ENCODE measurements around the gene ASTN2.

The ASTN2 gene

DNA sequence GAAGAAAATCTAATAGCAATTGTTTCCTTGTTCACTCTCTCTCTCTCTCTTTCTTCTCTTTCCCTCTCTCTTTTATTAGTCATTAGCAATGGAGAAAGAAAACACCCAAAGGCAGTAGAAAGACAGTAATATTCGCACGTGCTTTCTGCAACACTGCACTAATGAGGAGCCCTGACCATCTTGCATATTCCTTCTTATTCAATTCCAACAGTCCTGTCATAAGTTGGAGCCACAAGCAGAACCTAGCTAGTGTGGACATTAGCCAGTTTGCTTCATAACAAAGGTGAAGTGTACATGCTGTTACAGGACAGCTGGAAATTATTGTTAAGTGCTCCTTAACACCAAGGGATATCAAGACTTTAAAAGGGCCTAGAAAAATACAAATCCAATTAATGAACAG is 664.3 kb downstream of the ASTN2 start:
- TF ChIP-seq, protein P1, sequence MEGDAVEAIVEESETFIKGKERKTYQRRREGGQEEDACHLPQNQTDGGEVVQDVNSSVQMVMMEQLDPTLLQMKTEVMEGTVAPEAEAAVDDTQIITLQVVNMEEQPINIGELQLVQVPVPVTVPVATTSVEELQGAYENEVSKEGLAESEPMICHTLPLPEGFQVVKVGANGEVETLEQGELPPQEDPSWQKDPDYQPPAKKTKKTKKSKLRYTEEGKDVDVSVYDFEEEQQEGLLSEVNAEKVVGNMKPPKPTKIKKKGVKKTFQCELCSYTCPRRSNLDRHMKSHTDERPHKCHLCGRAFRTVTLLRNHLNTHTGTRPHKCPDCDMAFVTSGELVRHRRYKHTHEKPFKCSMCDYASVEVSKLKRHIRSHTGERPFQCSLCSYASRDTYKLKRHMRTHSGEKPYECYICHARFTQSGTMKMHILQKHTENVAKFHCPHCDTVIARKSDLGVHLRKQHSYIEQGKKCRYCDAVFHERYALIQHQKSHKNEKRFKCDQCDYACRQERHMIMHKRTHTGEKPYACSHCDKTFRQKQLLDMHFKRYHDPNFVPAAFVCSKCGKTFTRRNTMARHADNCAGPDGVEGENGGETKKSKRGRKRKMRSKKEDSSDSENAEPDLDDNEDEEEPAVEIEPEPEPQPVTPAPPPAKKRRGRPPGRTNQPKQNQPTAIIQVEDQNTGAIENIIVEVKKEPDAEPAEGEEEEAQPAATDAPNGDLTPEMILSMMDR (conservative IDR thresholded peaks at IDR 0.05), result no peak
- no peak overlapping the region for H3K27ac ChIP-seq

- TF ChIP-seq, protein P1 (conservative IDR thresholded peaks at IDR 0.05), result no peak
These were observed 665.1 kb downstream of the ASTN2 start for GRCh38 chr9:116749772-116750171.

GRCh38 chr9:116749176-116749575 is 665.7 kb downstream of the ASTN2 start:
- no peak overlapping the region for H3K27ac ChIP-seq
- TF ChIP-seq, protein P1 (conservative IDR thresholded peaks at IDR 0.05), result no peak

More at GRCh38 chr9:116749772-116750171, 665.1 kb downstream of the ASTN2 start:
- no peak overlapping the region for H3K27ac ChIP-seq

DNA sequence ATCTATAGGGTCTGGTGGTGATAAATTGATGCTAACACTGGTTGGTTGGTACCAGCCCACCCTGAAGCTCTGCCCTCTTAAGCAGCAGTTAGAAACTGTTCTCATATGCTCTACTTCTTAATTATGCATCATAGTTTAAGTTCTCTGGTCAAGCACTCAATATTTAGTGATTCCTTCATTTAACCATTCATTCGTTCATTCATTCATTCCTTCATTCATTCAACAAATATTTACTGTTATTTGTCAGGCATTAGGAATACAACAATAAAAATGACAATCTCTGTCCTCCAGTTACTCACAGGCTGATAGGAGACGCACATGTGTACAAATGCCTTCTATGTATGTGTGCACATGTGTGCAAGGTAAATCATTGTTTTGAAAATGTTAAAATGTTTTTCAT is 673.1 kb downstream of the ASTN2 start:
- no peak overlapping the region for H3K27ac ChIP-seq
- TF ChIP-seq, protein P1 (conservative IDR thresholded peaks at IDR 0.05), result no peak

DNA sequence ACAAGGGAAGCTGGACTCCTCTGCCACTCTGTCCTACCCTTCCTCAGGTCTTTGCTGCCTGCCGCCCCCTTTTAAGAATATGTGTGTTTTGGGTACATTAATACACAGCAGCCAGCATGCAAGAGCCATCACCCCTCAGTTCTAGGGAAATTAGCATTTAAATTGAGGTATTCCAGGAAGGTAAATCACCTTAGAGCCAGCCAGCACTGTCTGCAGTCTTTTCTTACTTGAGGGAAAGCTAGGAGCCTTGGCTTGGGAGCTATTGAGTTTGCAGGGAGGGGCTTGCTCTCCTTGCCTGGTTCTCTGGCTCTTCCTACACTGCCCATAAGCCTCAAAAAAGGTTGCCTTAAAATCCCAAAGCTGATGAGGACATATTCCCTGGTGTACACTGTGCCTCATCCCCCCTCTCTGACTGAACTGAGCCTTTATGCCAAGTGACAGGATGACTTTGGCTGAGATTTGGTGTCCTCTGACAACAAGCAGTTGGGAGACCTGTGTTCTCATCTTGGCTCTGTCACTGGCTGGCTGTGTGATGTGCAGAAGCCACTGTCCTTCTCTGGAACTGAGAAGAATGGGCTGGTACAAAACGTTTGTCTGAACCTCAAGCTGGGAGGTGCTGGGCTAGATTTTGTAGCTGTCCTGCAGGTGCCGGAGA is 673.6 kb downstream of the ASTN2 start:
- H3K27ac ChIP-seq, result no peak overlapping the region

DNA sequence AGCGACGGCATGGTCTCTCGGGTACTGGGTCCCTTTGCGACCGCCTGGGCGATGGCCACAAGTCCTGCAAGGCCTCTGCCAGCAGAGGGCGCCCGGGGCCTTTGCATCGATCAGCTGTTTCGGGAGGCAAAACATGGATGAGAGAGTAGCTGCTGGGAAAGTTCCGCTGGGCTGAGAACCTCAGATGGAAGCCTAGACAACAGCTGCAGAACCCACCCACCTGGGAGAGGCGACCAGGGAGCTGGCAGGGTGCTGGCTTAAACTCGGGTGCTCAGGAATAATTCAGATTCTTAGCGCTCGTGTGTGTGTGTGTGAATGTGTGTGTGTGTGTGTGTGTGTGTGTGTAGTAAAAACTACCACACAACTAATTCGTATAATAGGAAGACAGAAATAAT is 677.7 kb downstream of the ASTN2 start:
- TF ChIP-seq, protein P1 (conservative IDR thresholded peaks at IDR 0.05), result peak; percentile 99

More for the DNA sequence above, 673.6 kb downstream of the ASTN2 start:
- TF ChIP-seq, protein P1 (conservative IDR thresholded peaks at IDR 0.05), result no peak

GRCh38 chr9:116736399-116737151 is 678.3 kb downstream of the ASTN2 start:
- TF ChIP-seq, protein P1 (conservative IDR thresholded peaks at IDR 0.05), result no peak
- no peak overlapping the region for H3K27ac ChIP-seq

More for the DNA sequence above, 677.7 kb downstream of the ASTN2 start:
- H3K27ac ChIP-seq, result no peak overlapping the region

Data from VCaP (cell line).